NCI-H748 (cell line): ENCODE measurements around the gene TOLLIP.
"Not testable (repeated sequence)": the region's sequence is repeated elsewhere in the genome, so short reads cannot be mapped to it uniquely, and the experiment has no call there.

Experiments used
- DNase-seq: peaks from one replicate; lab custom pipeline; 2025; ENCODE audit not compliant: unreplicated experiment; lab: John Stamatoyannopoulos, UW

Gene TOLLIP

GRCh38 chr11:1252371-1253102 is 56.9 kb downstream of the TOLLIP start:
- no peak for DNase-seq

- no peak for DNase-seq
Measured at GRCh38 chr11:1251236-1251770, 58.1 kb downstream of the TOLLIP start.

DNA sequence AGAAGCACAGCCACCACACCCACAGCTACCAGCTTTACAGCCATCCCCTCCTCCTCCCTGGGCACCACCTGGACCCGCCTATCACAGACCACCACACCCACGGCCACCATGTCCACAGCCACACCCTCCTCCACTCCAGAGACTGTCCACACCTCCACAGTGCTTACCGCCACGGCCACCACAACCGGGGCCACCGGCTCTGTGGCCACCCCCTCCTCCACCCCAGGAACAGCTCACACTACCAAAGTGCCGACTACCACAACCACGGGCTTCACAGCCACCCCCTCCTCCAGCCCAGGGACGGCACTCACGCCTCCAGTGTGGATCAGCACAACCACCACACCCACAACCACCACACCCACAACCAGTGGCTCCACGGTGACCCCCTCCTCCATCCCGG is 59.0 kb downstream of the TOLLIP start:
- not testable (repeated sequence) for DNase-seq

GRCh38 chr11:1248951-1249350 is 60.5 kb downstream of the TOLLIP start:
- DNase-seq: not testable (repeated sequence)

- not testable (repeated sequence) for DNase-seq
Measured at GRCh38 chr11:1247026-1247425, 62.4 kb downstream of the TOLLIP start.

DNA sequence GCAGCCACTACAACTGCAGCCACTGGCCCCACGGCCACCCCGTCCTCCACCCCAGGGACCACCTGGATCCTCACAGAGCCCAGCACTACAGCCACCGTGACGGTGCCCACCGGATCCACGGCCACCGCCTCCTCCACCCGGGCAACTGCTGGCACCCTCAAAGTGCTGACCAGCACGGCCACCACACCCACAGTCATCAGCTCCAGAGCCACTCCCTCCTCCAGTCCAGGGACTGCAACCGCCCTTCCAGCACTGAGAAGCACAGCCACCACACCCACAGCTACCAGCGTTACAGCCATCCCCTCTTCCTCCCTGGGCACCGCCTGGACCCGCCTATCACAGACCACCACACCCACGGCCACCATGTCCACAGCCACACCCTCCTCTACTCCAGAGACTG is 63.1 kb downstream of the TOLLIP start:
- DNase-seq: not testable (repeated sequence)

- DNase-seq: not testable (repeated sequence)
Measured at GRCh38 chr11:1245717-1246116, 63.7 kb downstream of the TOLLIP start.

GRCh38 chr11:1244557-1244956 is 64.9 kb downstream of the TOLLIP start:
- not testable (repeated sequence) for DNase-seq

GRCh38 chr11:1243521-1243920 is 65.9 kb downstream of the TOLLIP start:
- DNase-seq: not testable (repeated sequence)

DNA sequence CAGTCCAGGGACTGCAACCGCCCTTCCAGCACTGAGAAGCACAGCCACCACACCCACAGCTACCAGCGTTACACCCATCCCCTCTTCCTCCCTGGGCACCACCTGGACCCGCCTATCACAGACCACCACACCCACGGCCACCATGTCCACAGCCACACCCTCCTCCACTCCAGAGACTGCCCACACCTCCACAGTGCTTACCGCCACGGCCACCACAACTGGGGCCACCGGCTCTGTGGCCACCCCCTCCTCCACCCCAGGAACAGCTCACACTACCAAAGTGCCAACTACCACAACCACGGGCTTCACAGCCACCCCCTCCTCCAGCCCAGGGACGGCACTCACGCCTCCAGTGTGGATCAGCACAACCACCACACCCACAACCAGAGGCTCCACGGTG is 66.7 kb downstream of the TOLLIP start:
- DNase-seq: not testable (repeated sequence)

GRCh38 chr11:1242289-1242688 is 67.1 kb downstream of the TOLLIP start:
- no peak for DNase-seq

GRCh38 chr11:1241706-1242105 is 67.7 kb downstream of the TOLLIP start:
- DNase-seq: no peak

DNA sequence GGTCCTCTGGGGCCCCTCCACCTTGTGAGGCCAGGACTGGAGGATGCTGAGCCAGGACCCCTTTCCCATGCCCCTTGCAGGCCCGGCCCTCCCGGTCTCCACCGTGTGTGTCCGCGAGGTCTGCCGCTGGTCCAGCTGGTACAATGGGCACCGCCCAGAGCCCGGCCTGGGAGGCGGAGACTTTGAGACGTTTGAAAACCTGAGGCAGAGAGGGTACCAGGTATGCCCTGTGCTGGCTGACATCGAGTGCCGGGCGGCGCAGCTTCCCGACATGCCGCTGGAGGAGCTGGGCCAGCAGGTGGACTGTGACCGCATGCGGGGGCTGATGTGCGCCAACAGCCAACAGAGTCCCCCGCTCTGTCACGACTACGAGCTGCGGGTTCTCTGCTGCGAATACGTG is 68.7 kb downstream of the TOLLIP start:
- no peak for DNase-seq

DNA sequence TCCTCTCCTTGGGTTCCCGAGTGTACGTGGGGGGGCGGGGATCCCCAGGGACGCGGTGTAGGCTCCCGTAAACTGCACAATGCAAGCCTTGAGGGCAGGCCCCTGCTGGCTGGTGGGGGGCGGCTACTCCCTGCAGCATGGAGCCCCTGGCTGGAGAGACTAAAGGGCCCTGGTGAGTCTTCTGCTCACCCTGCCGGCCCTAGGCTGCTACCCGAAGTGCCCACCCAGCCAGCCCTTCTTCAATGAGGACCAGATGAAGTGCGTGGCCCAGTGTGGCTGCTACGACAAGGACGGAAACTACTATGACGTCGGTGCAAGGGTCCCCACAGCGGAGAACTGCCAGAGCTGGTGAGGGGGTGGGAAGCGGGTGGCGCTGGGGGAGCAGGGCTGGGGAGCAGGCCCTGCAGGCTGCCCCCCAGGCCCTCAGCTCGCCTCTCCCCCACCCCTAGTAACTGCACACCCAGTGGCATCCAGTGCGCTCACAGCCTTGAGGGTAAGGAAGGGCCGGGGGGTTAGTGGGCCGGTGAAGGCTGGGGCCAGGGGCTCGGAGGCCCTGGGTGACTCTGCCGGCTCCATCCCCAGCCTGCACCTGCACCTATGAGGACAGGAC is 69.7 kb downstream of the TOLLIP start:
- no peak for DNase-seq

GRCh38 chr11:1238767-1239595 is 70.5 kb downstream of the TOLLIP start:
- no peak for DNase-seq

DNA sequence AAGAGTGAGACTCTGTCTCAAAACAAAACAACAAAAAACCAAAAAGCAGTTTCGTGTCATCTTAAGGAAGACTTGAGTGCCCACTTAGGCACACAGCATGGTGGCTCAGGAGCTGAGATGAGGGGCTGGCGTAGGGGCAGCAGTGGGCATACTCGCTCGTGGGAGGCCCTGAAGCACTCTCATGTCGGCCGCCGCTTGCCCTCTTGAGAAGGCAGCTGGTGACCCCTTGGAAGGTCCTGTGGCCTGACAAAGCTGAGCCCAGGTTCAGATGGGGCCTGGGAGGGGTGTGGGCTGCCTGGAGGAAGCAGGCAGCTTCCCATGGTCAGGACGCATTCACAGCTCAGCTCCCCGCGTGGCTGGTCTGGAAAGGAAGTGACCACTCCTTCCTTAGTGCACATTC is 71.6 kb downstream of the TOLLIP start:
- no peak for DNase-seq

DNA sequence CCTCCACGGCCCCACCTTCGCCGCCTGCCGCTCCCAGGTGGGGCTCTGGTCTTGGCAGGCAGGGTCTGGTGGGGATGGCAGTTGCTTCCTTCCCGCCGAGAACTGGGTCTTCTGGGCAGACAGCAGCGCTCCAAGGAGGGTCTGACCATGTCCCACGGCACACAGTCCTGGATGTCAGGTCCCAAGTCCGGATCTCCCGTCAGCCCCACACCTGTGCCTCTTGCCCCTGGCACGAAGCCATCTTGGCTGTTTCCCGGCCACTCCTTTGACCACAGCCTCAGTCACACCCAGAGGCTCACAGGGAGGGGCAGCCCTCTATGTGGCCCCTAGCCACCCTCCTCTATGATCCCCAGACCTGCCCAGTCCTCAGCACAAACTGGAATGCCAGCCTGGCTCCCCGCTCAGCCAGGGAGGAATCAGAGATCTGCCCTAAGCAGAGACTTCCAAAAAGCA is 72.3 kb downstream of the TOLLIP start:
- no peak for DNase-seq

DNA sequence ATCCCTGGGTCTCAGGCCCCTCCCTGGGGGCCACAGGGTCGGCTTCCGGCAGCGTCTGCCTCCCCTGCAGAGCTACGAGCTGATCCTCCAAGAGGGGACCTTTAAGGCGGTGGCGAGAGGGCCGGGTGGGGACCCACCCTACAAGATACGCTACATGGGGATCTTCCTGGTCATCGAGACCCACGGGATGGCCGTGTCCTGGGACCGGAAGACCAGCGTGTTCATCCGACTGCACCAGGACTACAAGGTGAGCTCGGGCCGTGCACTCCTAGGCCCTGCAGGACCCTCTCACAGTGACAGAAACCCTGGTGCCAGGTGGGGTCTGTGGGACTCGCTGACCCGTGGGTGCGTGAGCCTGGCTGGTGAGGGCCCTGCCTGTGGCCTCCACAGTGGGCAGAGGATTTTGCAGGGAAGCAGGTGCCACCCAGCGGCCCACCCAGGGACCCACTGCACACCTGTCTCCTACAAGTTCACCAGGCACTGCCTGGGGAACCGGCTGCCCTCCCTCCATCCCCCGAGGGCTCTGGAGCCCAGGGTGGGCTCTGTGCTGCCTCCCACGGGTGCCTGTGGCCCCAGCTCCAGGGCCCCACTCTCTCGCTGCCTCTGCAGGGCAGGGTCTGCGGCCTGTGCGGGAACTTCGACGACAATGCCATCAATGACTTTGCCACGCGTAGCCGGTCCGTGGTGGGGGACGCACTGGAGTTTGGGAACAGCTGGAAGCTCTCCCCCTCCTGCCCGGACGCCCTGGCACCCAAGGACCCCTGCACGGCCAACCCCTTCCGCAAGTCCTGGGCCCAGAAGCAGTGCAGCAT is 72.9 kb downstream of the TOLLIP start:
- DNase-seq: no peak

- no peak for DNase-seq
Measured at GRCh38 chr11:1235901-1236315, 73.5 kb downstream of the TOLLIP start.

DNA sequence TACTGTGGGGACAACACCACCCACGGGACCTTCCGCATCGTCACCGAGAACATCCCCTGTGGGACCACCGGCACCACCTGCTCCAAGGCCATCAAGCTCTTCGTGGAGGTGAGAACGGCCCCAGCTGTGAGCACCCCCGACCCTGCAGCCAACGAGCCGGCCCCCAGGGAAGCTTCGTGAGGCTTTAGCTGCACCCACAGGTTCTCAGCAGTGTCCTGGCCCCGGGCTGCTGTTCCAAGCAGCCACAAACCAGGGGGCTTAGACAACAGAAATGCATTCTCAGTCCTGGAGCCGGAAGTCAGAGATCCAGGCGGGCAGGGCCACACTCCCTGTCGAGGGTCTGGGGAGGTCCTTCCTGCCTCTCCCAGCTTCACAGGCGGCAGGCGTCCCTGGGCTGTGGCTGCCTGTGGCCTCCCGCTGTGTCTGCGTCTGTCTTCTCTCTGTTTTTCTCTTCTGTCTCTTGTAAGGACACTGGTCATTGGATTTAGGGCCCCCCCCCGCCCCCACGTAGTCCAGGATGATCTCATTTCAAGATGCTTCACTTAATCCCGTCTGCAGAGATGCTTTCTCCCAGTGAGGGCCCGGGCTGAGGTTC is 74.0 kb downstream of the TOLLIP start:
- DNase-seq: no peak
